NCI-H82 (cell line): ENCODE data around the gene SRC.

Experiments
- DNase-seq: peaks from one replicate; lab custom pipeline; 2025; lab: John Stamatoyannopoulos, UW

SRC gene

DNA sequence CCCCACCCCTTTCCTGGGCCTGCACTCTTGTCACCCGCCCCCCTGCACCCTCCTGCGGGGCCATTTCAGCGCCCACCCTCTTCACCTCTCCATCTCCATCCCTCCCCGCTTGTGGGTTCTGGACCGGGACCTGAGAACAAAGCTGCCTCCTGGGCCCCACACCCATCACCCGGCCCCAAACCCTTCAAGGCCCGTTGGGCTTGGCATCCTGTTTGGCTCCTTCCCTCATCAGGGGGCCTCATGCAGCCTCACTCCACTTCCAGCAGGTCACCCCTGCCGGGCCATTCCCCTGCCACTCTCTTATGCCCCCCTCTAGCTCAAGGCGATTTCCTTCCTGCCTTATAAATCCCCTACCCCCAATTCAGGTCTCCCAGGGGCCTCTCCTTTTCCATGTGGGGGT lies 67.4 kb downstream of the SRC start:
- DNase-seq, result no peak

DNA sequence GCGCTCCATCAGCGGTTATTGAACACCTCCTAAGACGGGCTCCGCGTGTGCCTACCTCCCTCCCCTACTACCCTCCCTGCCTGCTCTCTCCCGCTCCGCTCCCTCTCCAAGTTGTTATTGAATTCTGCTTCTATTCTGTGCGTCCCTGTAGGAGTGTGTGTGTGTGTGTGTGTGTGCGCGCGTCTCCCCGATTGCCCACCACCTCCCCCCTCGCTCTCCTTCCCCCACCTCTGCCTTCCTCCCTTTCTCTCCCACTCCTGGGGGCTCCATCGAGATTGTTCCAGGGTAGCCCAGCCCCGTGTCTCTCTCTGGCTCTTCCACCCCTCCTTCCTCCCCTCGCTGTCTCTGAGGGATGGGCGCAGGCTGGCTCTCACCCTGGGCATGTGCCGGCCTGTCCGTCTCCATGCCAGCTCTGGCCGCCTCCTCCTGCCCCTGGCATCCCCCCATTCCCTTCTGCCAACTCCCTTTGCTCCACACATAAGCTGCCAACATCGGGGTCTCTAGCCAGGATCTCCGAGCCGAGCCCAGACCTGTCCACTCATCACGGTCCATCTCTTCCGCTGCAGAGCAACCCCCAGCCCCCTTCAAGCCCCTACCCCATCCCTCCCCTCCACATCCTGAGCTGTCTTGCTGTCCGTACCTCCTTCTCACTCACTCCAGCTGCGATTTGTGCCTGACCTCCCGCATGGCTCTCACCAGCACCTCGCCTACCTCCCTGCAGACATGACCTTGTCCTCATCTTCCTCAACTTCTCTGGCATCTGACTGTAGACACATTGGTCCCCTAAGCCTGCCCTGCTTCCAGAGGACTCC lies 68.5 kb downstream of the SRC start:
- DNase-seq, result no peak

DNA sequence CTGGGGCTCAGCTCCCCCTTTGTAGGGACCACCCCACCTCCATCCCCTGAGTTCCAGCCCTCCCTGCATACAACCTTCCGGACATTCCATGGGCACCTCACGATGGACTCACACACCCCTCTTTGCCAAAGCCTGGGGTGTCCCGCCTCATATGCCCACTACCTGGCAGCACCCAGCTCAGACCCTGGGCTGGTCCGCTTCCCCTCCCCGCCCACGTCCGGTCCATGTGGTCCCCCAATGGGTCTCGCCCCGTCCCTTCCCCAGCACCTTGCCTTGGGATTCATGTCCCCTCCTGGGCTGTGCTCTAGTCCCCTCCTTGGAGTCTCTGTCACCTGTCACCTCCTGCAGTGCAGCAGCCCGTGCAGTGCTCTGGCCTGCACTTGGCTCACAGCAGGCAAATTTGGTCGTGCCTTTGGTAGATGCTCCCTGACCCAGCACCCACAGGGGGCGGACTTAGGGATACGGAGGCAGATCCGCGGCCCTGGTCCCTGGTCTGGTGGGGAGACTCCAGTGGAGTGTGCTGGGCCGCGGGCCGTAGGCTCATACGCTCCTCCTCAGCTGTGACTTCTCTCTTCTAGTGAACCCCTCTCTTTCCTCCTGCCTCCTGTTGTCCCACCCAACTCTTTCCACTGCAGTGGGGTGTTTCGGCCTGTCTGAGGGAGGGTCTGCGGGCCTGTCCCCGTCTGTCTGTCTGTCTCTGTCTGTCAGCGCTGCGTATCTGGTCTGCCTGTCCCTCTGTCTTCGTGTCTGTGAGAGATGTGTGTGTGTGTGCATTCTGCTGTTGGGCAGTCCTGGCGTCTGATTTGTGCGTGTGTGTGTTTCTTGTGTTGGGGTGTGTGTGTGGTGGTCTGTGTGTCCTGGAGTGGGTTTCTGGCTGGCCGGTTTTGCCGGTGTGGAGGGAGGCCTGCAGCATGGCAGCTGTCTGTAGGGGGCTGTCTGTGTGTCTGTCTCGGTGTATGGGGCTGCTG lies 69.5 kb downstream of the SRC start:
- no peak for DNase-seq

DNA sequence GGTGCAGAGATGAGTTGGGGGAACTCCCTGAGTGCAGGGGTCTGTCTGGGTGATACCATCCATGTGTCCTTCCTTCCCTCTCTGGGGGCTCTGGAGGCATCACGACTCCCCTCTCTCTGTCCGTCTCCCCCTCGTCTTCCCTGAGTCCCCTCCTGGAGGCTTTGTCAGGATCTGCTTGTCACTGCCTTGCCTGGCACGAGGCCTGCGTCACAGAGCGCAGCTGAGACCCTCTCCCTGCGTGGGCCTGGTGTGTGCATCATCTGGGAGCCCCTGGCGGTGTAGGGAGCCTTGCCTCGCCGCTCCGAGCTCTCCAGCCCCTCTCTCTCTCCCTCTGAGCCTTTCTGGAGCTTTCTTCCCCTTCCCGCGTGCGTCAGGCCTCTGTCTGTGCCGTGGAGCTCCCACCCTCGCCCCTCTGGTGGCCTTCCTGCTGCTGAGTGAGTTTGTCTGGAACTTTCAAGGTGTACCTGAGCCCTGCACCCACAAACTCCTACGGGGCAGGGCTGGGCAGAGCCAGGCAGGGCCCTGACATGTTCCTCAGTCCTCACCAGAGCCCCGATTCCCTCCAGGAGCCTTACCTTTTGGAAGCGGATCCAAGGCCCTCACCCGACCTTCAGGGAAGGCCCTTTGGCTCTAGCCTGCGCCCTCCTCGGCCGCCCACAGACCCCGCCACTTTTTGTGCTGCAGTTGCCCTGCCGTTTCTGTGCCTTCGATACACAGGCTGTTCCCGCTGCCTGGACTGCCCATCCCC lies 70.3 kb downstream of the SRC start:
- DNase-seq, result no peak

DNA sequence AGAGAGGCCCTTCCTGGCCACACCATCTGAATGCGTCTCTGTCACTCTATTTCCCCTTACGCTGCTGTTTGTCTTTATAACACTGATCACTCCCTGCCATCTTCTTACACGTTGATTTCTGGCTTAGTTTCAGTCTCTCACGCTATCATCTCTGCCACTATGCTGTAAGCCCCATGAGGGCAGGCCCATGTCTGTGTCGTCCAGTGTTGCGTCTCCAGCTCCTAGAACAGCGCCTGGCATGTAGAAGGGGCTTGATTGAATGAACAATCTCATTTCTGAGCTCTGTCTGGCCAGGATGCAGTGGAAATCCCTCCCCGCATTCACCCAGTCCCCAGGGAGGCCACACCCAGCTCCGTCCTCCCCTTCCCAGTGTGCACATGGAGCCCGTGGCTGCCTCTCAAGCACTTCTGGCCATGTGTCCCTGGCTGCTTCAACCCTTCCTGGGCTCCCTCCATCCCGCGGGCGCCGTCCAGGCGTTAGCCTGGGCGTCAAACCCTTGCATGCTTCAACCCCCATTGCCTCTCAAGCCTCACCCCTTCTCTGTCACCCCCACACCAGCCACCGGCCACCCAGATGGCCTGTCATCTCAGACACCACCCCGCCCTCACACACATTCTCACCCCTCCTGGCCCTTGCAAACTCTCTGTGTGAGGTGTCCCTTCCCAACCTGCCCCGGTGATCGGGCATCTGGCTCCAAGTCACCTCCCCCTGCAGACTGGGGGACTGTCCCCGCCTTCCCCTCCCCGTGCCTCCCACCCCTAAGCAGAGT lies 71.1 kb downstream of the SRC start:
- DNase-seq, result peak; percentile 40

DNA sequence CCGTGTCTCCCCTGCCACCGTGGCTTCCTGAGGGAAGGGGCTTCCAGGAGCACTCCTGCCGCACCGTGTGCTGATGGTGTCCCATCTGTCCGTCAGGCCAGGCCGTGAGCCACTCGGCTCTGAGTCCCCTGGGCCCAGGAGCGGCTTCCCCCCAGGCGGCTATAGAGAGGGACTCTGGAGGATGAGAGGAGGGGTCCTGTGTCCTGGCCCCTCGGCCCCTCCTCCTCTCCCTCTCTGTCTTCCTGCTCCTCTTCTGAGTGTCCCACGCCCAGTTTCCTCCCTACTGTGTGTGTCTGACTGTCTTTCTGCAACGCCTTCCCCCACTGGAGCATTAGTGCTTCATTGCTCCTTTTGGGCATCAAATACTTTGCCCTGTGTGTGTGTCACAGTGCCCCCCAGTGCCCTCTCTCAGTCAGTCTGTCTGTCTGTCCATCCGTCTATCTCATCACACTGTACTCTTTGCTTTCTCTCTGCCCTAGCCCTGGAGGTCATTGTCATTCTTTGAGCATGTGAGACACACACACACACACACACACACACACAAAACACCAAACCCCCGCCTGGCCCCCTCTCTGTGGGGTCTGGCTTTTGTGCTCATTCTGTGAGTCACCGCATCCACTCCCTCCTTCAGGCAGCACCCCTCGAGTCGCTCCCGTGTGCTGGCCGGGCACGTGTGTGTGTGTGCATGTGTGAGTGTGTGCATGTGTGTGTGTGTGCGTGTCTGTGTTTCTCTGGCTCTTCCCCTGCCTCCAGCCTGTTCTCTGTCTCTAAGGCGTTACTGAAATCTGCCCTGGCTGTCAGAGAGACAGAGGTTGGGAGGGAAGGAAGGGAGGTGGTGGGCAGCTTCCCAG lies 71.9 kb downstream of the SRC start:
- DNase-seq, result peak; percentile 38

DNA sequence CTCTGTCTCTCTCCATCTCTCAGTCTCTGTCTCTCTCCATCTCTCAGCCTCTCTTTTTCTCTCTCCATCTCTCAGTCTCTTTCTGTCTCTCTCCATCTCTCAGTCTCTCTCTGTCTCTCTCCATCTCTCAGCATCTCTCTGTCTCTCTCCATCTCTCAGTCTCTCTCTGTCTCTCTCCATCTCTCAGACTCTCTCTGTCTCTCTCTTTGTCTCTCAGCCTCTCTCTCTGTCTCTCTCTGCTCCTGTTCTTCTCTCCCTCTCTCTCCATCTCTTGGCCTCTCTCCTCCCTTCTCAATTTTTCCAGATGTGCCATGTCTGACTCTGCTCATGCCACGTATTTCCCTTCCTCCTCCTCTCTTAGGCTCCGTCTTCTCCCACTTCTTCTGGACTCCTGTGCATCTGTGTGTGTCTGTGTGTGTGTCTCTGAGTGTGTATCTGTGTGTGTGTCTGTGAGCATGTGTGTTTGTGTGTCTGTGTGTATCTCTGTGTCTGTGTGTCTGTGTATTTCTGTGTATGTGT lies 72.7 kb downstream of the SRC start:
- no peak for DNase-seq

DNA sequence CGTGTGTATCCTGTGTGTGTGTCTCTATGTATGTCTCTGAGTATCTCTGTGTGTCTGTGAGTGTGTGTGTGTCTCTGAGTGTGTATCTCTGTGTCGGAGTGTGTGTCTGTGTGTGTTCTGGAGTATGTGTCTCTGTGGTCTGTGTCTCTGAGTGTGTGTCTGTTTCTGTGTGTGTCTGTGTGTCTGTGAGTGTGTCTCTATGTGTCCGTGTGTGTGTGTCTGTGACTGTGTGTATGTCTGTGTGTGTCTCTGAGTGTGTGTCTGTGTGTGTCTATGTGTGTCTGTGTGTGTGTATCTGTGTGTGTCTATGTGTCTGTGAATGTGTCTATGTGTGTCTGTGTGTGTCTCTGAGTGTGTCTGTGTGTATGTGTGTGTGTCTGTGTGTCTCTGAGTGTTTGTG lies 73.4 kb downstream of the SRC start:
- no peak for DNase-seq

DNA sequence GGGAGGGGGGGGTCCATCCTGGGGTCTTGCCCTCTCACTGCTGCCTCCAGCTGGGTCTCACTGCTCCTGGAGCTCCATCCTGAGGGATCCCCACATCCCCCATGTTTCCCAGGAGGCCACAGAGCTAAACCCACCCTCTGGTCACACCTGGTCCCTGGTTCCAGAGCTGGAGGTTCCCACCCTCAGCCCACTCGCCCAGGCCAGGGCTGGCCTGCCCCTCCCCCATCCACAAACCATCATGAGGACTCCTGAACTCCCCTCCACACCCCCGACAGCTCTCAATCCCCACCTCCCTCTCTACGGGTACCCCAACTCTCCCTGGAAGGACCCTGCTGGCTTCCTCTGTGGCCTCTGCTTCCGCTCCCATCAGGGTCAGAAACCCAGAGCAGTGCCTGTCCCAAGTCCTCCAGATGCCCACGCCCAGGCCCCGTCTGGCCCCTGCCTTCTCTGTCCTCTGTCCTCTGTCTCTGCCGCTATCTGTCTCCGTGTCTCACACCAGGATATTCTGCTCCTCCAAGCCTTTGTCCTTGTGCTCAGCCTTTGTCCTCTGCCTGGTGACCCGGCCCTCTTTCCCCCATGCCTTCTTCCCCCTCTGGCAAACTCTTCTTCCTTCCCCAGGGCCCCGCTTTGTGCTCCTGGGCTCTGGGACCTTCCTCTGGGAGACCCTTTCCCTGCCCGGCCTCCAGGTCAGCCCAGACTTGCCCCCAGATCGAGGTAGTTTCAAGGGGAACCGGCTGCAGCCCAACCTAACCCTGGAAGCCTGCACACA lies 74.0 kb downstream of the SRC start:
- no peak for DNase-seq

DNA sequence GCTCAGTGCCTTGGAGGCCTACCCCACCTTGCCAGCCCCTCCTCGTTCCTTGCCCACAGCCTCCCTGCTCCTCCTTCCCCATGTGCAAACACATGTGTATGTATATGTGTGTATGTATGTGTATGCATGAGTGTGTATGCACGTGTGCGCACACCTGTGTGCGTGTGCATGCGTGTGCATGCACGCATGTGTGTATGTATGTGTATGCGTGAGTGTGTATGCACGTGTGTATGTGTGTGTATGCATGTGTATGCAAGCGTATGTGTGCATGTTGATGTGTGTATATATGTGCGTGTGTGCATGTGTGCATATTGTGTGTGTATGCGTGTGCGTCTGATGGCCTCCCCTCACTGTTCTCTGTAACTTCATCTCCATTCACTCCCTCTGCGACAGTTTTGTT lies 74.7 kb downstream of the SRC start:
- no peak for DNase-seq

DNA sequence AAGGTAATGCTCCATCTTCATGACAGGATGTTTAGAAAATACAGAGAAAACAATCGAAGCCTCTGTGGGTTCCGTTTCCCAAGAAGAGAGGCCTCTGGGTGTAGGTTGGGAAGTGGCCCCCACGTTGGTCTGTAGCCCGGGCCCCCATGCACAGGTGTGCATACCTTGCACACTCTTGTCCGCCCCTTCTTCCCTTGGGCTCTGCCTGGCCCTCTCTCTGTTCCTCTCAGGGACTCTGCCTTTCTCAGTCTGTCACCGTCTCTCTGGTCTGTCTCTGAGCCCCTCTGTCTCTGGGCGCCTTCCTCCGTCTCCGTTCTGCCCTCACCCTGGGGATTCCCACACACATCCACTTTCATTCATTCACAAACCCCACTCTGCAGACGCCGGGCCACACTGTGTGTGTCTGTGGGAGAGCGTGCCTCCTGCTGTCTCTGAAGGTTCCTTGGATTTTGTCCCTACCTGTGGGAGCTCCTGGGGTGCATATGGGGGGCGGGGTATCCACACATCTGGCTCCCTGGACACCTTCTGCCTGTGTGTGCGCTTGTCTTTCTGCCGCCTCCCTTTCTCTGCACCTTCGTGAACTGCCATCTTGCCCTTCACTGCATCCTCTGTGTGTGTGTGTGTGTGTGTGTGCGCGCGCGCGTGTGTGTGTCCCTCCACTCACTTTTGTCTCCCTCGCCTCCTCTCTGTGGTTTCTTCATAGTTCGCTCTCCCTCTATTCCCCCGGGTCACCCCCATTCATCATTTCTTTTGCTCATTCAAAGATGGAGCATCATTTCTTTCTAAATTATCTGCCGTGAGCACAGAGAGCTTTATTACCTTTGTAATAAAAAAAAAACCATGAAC lies 75.3 kb downstream of the SRC start:
- no peak for DNase-seq

DNA sequence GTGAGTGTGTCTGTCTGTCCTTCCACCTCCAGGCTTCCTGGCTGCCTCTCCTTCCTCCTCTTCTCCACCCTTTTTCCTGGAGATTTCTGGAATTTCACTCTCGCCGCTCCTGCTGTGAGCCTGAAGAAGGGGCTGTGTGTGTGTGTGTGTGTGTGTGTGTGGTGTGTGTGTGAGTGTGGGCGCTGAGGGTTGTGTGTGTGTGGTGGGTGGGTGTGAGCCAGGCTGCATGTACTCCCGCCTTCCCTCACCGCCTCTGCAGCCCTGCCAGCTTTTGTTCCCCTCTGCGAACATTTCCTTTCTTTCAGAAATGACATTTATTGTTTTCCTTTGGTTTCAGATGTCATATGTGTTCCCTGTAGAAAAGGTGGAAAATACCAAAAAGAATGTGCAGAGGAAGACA lies 76.0 kb downstream of the SRC start:
- DNase-seq, result no peak

DNA sequence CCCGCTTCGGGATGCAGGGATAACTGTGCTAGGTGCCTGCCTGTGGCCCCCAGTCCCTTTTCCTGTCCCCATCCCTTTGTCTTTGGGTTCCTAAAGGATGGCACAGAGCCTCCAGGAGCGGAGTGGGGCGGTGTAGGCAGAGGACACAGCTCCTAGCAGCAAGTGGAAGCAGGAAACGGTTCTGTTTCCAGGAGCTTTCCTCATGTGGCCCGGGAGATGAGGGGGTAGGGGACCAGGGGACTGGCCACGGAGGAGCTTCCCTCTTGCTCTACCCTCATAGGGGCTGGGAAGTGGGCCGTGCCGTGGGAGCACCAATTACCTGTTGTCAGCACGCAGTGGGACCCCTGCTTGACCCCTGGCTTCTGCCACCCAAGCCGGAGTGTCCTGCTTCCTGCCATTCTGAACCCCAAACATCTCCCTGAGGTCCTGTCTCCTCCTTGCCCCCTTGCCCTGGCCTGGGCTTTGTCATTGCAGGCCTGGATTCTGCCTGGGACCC lies 76.9 kb downstream of the SRC start:
- DNase-seq, result no peak

DNA sequence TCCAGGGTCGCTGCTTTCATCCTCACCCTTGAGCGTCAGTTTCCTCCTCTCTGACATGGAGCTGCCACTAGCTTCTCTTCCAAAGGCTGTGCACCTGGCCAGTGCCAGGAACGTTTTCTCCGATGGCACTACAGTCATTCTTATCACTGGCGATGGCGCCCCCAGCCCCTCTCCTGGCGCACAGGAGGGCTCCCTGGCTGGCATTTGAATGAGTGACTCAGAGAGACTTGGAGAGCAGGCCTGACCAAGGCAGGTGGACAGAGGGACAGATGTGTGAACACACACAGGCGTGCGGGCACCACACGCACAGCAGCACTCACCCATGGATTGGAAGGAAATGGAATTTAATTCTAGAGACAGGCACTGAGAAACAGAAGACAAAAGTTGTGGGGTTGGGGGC lies 77.6 kb downstream of the SRC start:
- no peak for DNase-seq

DNA sequence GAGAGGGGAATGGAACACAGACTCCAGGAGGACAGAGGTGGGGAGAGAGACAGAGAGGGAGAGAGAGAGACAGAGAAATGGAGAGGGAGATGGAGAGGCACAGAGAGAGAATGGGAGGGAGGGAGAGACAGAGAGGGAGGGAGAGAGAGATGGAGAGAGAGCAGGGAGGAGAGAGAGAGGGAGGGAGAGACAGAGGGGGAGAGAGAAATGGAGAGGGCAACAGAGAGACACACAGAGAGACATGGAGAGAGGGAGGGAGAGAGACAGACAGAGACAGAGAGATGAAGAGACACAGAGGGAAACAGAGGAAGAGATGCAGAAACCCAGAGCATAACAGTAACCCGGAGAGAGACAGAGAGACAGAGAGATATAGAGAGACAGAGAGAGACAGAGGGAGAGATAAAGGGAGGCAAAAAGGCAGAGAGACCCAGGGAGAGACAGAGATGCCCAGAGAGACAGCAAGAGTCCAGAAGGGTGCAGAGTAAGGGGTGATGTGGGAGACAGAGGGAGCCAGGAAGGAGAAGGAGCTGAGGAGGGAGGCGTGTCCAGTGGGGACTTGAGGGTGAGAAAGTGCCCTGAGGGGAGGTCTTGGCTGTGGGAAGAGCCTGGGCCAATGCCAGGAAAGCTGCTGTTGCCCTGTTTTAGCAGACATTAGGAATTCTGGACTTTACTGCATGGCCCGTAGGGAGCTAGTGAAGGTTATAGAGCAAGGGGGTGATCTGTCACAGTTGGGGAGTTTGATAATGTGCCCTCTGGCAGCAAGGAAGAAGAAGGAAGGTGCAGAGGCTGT lies 78.3 kb downstream of the SRC start:
- no peak for DNase-seq

DNA sequence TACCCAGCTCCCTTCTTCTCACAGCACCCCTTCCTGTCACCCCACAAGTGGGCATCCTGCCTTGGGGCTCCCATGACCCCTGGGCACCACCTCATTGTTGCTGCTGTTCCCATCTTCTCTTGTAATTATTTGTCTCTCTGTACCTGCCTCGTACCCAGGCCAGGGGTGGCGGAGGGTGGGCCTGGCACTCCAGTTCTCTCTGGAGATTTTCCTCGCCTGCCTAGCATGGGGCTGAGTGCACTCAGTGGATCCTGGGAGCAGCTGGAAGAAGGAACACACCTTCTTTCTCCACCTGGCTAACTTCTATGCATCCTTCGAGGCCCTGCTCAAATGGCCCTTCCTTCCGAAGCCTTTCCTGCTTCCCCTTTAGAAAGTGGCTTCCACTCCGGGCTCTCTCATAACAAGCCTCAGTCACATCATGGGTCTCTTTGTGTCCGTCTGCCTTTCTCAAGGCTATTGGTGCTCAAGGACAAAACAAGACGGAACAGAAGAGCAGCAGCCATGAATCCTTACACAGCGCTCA lies 79.2 kb downstream of the SRC start:
- no peak for DNase-seq

DNA sequence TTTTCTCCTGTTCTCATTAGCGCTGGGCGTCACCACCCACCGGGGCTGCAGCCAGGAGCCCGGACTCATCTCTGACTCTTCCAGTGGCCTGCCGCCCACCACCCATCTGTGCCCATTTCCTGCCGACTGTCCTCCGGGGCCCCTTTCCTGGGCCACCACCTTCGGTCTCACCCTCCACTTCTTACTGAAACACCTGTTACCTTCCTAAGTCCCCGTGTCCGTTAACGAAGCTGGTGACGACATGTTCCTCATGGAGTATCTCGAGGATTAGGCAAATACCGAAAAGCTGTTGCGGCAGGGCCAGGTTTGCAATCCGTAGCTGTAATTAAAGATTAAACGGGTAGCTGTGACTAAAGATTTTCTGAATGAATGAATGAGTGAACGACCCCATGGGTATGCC lies 80.2 kb downstream of the SRC start:
- DNase-seq, result peak; percentile 85

DNA sequence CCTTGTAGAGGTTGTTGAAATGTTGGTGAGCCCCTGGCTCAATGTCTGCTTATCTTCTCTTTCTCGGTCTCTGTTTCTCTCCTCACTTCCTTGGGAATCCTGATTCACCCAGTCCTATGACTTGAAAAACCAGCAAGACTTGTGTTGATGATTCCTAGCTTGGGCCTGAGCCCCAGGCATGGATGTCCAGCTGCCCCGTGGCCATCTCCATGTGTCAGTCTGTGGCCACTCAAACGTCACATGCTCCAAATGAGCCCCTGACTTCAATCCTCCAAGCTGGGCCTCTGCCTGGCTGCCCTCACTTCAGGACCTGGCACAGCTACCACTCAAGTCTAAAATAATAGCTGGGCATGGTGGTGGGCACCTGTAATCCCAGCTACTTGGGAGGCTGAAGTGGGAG lies 81.0 kb downstream of the SRC start:
- no peak for DNase-seq
